BJ (cell line): ENCODE data around the gene FSIP2. TPM values are rescaled to one million over a fixed set of nuclear protein-coding genes. Genes with fewer than 3 reads are reported as not detected.

Experiments
- CTCF ChIA-PET: fragments of 350-600 bp; formaldehyde crosslinking; extraction: SDS; loops from one replicate; lab custom pipeline; 2021; ENCODE audit warnings: antibody characterized with exemption, inconsistent platforms; lab: Yijun Ruan, JAX
- POLR2A ChIA-PET: fragments of 300-600 bp; sonication (Branson Sonifier 250); formaldehyde crosslinking; extraction: SDS; loops from one replicate; lab custom pipeline; 2021; ENCODE audit warnings: antibody characterized with exemption; lab: Charles Lee
- DNase-seq: peaks from one replicate; pipeline ENCODE4 v3.0.0-alpha.2; 2011; ENCODE audit warnings: low read depth
- H3K27me3 ChIP-seq: 2 replicates; pipeline ENCODE4 v1.6.0; 2011; ENCODE audit warnings: low read length; ENCODE audit not compliant: control insufficient read depth, insufficient read depth
- H3K36me3 ChIP-seq: 2 replicates; pipeline ENCODE4 v1.5.1; 2011; ENCODE audit warnings: low read length; ENCODE audit not compliant: control insufficient read depth, insufficient read depth
- H3K4me3 ChIP-seq: 2 replicates; pipeline ENCODE4 v1.5.1; 2011; ENCODE audit warnings: low read depth, mild to moderate bottlenecking, control low read depth, low read length
- polyA plus RNA-seq: library from polyadenylated mRNA; depleted of rRNA; stranded (reverse); fragments of >200 nt; gene quantifications from 2 replicates; pipeline ENCODE4 v1.2.3, GENCODE V29; 2011
- TF ChIP-seq, protein P1 (sequence below): IDR thresholded peaks from 2 replicates; pipeline ENCODE4 v1.5.1; 2011; ENCODE audit warnings: low read depth, mild to moderate bottlenecking, control low read depth, inconsistent platforms, low read length, moderate library complexity; ENCODE audit not compliant: insufficient read depth

FSIP2 gene
- polyA plus RNA-seq, 1 experiment = 0.17 TPM

DNA sequence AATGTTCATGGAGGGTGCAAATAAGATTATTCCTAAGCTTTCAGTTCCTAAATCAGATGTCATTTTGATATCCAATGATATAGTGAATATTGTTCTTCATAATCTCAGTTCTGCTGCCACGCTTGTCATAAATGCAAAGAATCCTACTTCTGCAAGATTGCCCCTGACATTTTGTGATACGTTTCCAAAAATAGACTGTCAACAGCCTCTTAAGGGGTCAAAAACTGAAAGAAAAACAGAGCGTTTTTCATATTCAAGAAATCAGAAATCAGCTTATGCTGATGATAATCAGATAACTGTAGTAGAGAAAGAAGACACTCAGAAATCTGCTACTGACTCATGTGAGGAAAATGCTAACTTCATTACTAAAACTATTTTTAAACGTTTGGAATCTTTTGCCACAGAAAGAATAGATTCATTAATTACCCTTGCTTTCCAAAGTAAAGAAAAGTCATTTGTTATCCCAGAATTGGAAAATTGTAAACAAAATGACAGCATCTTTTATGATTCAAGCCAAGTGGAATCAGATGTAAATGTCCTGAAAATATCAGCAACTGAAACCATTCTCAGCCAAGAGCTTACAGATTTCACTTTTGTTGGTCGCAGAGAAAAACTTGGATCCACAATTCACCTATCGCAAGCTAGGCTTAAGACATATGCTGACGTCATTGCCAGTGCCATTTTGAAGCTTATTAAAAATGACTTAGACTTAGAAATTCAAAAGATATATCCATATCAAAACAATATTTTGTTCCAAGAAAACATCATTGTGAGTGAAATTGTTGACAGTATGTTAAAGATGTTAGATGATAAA, 55.1 kb downstream of the FSIP2 start:
- POLR2A ChIA-PET = no interaction called here
- CTCF ChIA-PET = no interaction called here
- no peaks in the 10 kb centered on the region for H3K36me3 ChIP-seq
- TF ChIP-seq, protein P1, sequence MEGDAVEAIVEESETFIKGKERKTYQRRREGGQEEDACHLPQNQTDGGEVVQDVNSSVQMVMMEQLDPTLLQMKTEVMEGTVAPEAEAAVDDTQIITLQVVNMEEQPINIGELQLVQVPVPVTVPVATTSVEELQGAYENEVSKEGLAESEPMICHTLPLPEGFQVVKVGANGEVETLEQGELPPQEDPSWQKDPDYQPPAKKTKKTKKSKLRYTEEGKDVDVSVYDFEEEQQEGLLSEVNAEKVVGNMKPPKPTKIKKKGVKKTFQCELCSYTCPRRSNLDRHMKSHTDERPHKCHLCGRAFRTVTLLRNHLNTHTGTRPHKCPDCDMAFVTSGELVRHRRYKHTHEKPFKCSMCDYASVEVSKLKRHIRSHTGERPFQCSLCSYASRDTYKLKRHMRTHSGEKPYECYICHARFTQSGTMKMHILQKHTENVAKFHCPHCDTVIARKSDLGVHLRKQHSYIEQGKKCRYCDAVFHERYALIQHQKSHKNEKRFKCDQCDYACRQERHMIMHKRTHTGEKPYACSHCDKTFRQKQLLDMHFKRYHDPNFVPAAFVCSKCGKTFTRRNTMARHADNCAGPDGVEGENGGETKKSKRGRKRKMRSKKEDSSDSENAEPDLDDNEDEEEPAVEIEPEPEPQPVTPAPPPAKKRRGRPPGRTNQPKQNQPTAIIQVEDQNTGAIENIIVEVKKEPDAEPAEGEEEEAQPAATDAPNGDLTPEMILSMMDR = no peak
- DNase-seq = no peak
- no peak overlapping the region for H3K4me3 ChIP-seq
- no peaks in the 10 kb centered on the region for H3K27me3 ChIP-seq

DNA sequence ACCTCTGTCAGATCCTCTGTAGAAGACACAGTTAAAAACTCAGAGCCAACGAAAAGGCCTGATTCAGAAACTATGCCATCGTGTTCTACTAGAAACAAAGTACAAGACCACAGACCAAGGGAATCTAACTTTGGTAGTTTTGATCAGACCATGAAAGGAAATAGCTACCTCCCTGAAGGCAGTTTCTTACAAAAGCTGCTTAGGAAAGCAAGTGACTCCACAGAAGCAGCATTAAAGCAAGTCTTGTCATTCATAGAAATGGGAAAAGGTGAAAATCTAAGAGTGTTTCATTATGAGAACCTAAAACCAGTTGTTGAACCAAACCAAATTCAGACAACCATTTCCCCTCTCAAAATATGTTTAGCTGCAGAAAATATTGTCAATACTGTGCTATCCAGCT, 58.2 kb downstream of the FSIP2 start:
- TF ChIP-seq, protein P1 = no peak
- POLR2A ChIA-PET = no interaction called here
- H3K36me3 ChIP-seq = no peaks in the 10 kb centered on the region

DNA sequence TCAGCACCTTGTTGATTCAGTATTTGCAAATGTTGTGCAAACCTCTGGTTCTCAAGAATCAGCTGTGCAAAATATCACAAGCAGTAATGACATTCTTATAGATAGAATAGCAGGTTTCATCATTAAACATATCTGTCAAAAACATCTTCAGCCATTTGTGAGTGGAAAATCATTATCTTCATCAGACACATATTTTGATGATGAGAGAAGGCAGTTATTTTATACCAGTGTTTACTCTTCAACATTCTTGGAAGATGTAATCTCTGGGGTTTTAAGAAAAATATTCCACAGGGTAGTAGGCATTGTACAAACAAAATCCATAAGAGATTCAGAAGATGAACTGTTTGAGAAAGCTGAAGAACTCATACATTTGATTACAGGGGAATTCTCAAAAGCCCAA, 64.3 kb downstream of the FSIP2 start:
- ChIA-PET POLR2A (interaction anchor here (0.5 kb wide), 1 partner anchor 260 kb away, joined by 4 read pairs; no protein-coding TSS in a partner anchor), CTCF (no interaction called here)
- no peak for DNase-seq
- Histone ChIP-seq H3K27me3 (no peaks in the 10 kb centered on the region), H3K36me3 (no peaks in the 10 kb centered on the region), H3K4me3 (no peak overlapping the region)
- TF ChIP-seq, protein P1 = no peak

More for the DNA sequence above, 58.2 kb downstream of the FSIP2 start:
- DNase-seq = no peak
- CTCF ChIA-PET = no interaction called here
- H3K27me3 ChIP-seq = no peaks in the 10 kb centered on the region
- no peak overlapping the region for H3K4me3 ChIP-seq

DNA sequence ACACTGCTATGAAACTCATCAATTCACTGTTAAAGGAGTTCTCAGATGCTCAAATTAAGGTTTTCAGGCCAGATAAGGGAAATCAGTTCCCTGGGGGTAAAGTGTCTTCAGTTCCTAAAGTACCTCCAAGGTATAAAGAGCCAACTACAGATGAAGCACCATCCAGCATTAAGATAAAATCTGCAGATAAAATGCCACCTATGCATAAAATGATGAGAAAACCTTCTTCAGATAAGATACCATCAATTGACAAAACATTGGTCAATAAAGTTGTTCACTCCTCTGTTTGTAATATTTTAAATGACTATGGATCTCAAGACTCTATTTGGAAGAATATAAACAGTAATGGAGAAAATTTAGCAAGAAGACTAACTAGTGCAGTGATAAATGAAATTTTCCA, 68.2 kb downstream of the FSIP2 start:
- ChIA-PET CTCF (no interaction called here), POLR2A (no interaction called here)
- H3K4me3 ChIP-seq = no peak overlapping the region
- H3K27me3 ChIP-seq = no peaks in the 10 kb centered on the region
- TF ChIP-seq, protein P1 = no peak
- no peak for DNase-seq
- H3K36me3 ChIP-seq = no peaks in the 10 kb centered on the region

DNA sequence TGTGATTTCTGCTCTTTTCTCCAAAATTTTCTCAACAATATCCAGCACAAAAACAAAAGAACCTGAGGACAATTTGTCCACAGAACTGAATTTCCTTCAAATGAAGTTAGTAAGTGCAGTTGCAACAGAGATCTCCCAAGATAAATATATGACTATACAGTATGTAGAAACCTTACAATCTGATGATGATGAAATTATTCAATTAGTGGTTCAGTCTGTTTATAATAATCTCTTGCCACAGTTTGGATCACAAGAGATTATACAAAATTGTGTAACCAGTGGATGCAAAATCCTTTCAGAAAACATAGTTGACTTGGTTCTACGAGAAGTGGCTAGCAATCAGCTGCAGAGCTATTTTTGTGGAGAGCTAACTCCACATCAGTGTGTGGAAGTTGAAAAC, 68.7 kb downstream of the FSIP2 start:
- DNase-seq = no peak
- POLR2A ChIA-PET = no interaction called here
- TF ChIP-seq, protein P1 = no peak
- H3K36me3 ChIP-seq = no peaks in the 10 kb centered on the region
- no peaks in the 10 kb centered on the region for H3K27me3 ChIP-seq
- CTCF ChIA-PET = no interaction called here
- H3K4me3 ChIP-seq = no peak overlapping the region
